ENCODE measurements around the gene RANBP9.
A peak's percentile ranks its signal among the peaks of the same experiment; 100 is the strongest.

The RANBP9 gene

GRCh38 chr6:13653296-13653695 is 58.3 kb downstream of the RANBP9 start:
- no peak for DNase-seq (ENCODE audit: low read depth in 3 of 3)

GRCh38 chr6:13649393-13649792 is 62.2 kb downstream of the RANBP9 start:
- no peak for DNase-seq (ENCODE audit: low read depth in 3 of 3)

- DNase-seq (ENCODE audit: low read depth in 3 of 3), result no peak
These were observed 62.8 kb downstream of the RANBP9 start for GRCh38 chr6:13648850-13649249.

GRCh38 chr6:13643125-13643524 is 68.5 kb downstream of the RANBP9 start:
- DNase-seq (ENCODE audit: low read depth in 3 of 3), result no peak

- DNase-seq (ENCODE audit: low read depth in 3 of 3), result no peak
These were observed 70.3 kb downstream of the RANBP9 start for GRCh38 chr6:13641315-13641714.

GRCh38 chr6:13638626-13639025 is 73.0 kb downstream of the RANBP9 start:
- no peak for DNase-seq (ENCODE audit: low read depth in 3 of 3)

GRCh38 chr6:13638014-13638413 is 73.6 kb downstream of the RANBP9 start:
- no peak for DNase-seq (ENCODE audit: low read depth in 3 of 3)

GRCh38 chr6:13635948-13636658 is 75.5 kb downstream of the RANBP9 start:
- DNase-seq (ENCODE audit: low read depth in 3 of 3), result no peak

GRCh38 chr6:13633343-13633742 is 78.3 kb downstream of the RANBP9 start:
- no peak for DNase-seq (ENCODE audit: low read depth in 3 of 3)

- no peak for DNase-seq (ENCODE audit: low read depth in 3 of 3)
These were observed 81.1 kb downstream of the RANBP9 start for GRCh38 chr6:13630499-13630898.

- DNase-seq (ENCODE audit: low read depth in 3 of 3), result no peak
These were observed 82.0 kb downstream of the RANBP9 start for GRCh38 chr6:13629459-13630116.

GRCh38 chr6:13624871-13625288 is 86.8 kb downstream of the RANBP9 start:
- DNase-seq (ENCODE audit: low read depth in 3 of 3), result no peak

- no peak for DNase-seq (ENCODE audit: low read depth in 3 of 3)
These were observed 94.6 kb downstream of the RANBP9 start for GRCh38 chr6:13617066-13617465.

- DNase-seq (ENCODE audit: low read depth in 3 of 3), result peak in 2 of 3 experiments; percentile 23 to 27
These were observed 95.9 kb downstream of the RANBP9 start for GRCh38 chr6:13615792-13616120.

GRCh38 chr6:13614926-13615791 is 96.5 kb downstream of the RANBP9 start, which contains the start of gene NOL7:
TSS of gene NOL7 (plus strand) at chr6:13615335. CDS start at chr6:13615359, 24 bp downstream.
- peak; percentile 98 for DNase-seq (ENCODE audit: low read depth in 3 of 3)

GRCh38 chr6:13614126-13614925 is 97.3 kb downstream of the RANBP9 start:
- no peak for DNase-seq (ENCODE audit: low read depth in 3 of 3)

GRCh38 chr6:13613029-13613594 is 98.5 kb downstream of the RANBP9 start:
- DNase-seq (ENCODE audit: low read depth in 3 of 3), result no peak

- no peak for DNase-seq (ENCODE audit: low read depth in 3 of 3)
These were observed 99.9 kb downstream of the RANBP9 start for GRCh38 chr6:13611715-13612114.

GRCh38 chr6:13605634-13606033 is 106.0 kb downstream of the RANBP9 start:
- DNase-seq (ENCODE audit: low read depth in 3 of 3), result no peak

- DNase-seq (ENCODE audit: low read depth in 3 of 3), result no peak
These were observed 106.9 kb downstream of the RANBP9 start for GRCh38 chr6:13604546-13605416.

Data from stimulated activated CD4-positive, alpha-beta T cell treated with anti-CD3 and anti-CD28 coated beads, TNF-alpha, amount 100 ng/mL, for 4 hours (primary cell).